Gastroesophageal sphincter (tissue), 4 donors: Measurements from ENCODE around the gene SELENBP1. TPM values are rescaled to one million over a fixed set of nuclear protein-coding genes. Genes with fewer than 3 reads are reported as not detected.
"Not testable (repeated sequence)": the region's sequence is repeated elsewhere in the genome, so short reads cannot be mapped to it uniquely, and the experiment has no call there.

ENCODE experiments used
- ATAC-seq: fragments of 150-250 bp; one replicate; pipeline ENCODE4 v1.9.1; 2016; ENCODE audit warnings: mild to moderate bottlenecking, moderate library complexity
- H3K27ac ChIP-seq, 4 donors: fragments of 200-600 bp; sonication (generic) in 3 of 4; 1 replicate in 3 of 4; 2 replicates in 1 of 4; pipeline ENCODE4 v1.5.1; 2016 to 2019
- H3K27me3 ChIP-seq: fragments of 200-600 bp; sonication (generic); one replicate; pipeline ENCODE4 v1.5.1; 2019
- H3K36me3 ChIP-seq, 2 donors: fragments of 200-600 bp; sonication (generic); one replicate each; pipeline ENCODE4 v1.5.1; 2019; ENCODE audit warnings: control low read depth in 1 of 2
- H3K4me1 ChIP-seq, 3 donors: fragments of 200-600 bp; sonication (generic); 1 replicate in 2 of 3; 2 replicates in 1 of 3; pipeline ENCODE4 v1.5.1; 2016 to 2019; ENCODE audit warnings: control low read depth in 2 of 3
- H3K4me3 ChIP-seq, 2 donors: fragments of 200-600 bp; sonication (generic); one replicate each; pipeline ENCODE4 v1.5.1; 2019; ENCODE audit warnings: mild to moderate bottlenecking in 1 of 2, moderate library complexity in 1 of 2
- H3K9me3 ChIP-seq, 3 donors: fragments of 200-600 bp; sonication (generic); one replicate each; pipeline ENCODE4 v1.5.1; 2017 to 2019; ENCODE audit warnings: control low read depth in 2 of 3
- EP300 ChIP-seq: sonication (generic); formaldehyde crosslinking; IDR thresholded peaks from one replicate; pipeline ENCODE4 v1.6.1; 2017; ENCODE audit warnings: antibody characterized with exemption, mild to moderate bottlenecking
- POLR2A ChIP-seq, 2 donors: fragments of 450-650 bp; IDR thresholded peaks; one replicate each; pipeline ENCODE4 v1.6.1; 2017; ENCODE audit warnings: antibody characterized with exemption in 2 of 2, mild to moderate bottlenecking in 2 of 2, moderate library complexity in 1 of 2
- POLR2AphosphoS5 ChIP-seq: sonication (generic); formaldehyde crosslinking; IDR thresholded peaks from one replicate; pipeline ENCODE4 v1.6.1; 2017; ENCODE audit warnings: antibody characterized with exemption
- WGBS, 2 donors: methylation state at CpG; one replicate each; pipeline ENCODE4 v1.1.5; 2018; ENCODE audit warnings: low coverage in 1 of 2; 5-methylcytosine and 5-hydroxymethylcytosine counted together
- total RNA-seq, 4 donors: library from RNA; depleted of rRNA; stranded (reverse); fragments of >200 nt; gene quantifications; one replicate each; pipeline ENCODE4 v1.1.0, GENCODE V29; 2016
- TF ChIP-seq, protein P1 (sequence below), 4 experiments: fragments of 200-600 bp in 2 of 4; fragments of 450-650 bp in 2 of 4; sonication (generic) in 1 of 4; IDR thresholded peaks; one replicate each; pipeline ENCODE4 v1.5.1; 2017 to 2019; ENCODE audit warnings: antibody characterized with exemption in 4 of 4, mild to moderate bottlenecking in 2 of 4, moderate library complexity in 2 of 4

The SELENBP1 gene
- total RNA-seq, 4 donors from 2014 or later, result 52.8 to 251 (median 109) TPM

DNA sequence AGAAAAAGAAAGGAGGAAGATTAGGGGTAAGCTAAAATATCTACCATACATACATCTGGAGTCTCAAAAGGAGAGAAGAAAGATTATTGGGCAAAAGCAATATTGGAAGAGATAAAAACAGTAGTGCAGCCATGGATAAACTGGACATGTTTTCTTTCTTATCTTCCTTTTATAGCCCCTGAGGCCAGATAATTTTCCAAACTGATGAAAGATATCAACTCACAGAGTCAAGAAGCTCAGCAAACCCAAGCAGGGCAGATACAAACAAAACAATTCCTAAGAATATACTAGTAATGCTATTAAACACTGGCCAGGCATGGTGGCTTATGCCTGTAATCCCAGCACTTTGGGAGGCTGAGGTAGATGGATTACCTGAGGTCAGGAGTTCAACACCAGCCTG, 21.1 kb upstream of the SELENBP1 start:
- no peak overlapping the region for H3K4me3 ChIP-seq
- H3K27ac ChIP-seq, result no peak overlapping the region
- H3K4me1 ChIP-seq, result peaks cover 0 to 1% (median 0%) of the 10 kb centered on the region in 3 donors
- ATAC-seq, result no peak
- TF ChIP-seq, protein P1, sequence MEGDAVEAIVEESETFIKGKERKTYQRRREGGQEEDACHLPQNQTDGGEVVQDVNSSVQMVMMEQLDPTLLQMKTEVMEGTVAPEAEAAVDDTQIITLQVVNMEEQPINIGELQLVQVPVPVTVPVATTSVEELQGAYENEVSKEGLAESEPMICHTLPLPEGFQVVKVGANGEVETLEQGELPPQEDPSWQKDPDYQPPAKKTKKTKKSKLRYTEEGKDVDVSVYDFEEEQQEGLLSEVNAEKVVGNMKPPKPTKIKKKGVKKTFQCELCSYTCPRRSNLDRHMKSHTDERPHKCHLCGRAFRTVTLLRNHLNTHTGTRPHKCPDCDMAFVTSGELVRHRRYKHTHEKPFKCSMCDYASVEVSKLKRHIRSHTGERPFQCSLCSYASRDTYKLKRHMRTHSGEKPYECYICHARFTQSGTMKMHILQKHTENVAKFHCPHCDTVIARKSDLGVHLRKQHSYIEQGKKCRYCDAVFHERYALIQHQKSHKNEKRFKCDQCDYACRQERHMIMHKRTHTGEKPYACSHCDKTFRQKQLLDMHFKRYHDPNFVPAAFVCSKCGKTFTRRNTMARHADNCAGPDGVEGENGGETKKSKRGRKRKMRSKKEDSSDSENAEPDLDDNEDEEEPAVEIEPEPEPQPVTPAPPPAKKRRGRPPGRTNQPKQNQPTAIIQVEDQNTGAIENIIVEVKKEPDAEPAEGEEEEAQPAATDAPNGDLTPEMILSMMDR (IDR thresholded peaks at IDR 0.05), result no peak
- TF ChIP-seq POLR2AphosphoS5 (no peak), POLR2A (IDR thresholded peaks at IDR 0.05) (no peak), EP300 (no peak)
- H3K36me3 ChIP-seq, result no peaks in the 10 kb centered on the region
- no peaks in the 10 kb centered on the region for H3K27me3 ChIP-seq
- no peaks in the 10 kb centered on the region for H3K9me3 ChIP-seq

GRCh38 chr1:151391079-151391563, 18.6 kb upstream of the SELENBP1 start:
- no peaks in the 10 kb centered on the region for H3K9me3 ChIP-seq
- no peak overlapping the region for H3K27ac ChIP-seq
- ATAC-seq, result no peak
- WGBS, 2 donors, result 69 to 86% methylated on average over 2 to 3 of the region's 3 CpGs
- H3K4me1 ChIP-seq, result no peaks in the 10 kb centered on the region
- TF ChIP-seq POLR2A (IDR thresholded peaks at IDR 0.05) (no peak), EP300 (no peak), POLR2AphosphoS5 (no peak)
- TF ChIP-seq, protein P1 (IDR thresholded peaks at IDR 0.05), result no peak
- no peak overlapping the region for H3K4me3 ChIP-seq
- H3K27me3 ChIP-seq, result no peaks in the 10 kb centered on the region
- no peaks in the 10 kb centered on the region for H3K36me3 ChIP-seq

DNA sequence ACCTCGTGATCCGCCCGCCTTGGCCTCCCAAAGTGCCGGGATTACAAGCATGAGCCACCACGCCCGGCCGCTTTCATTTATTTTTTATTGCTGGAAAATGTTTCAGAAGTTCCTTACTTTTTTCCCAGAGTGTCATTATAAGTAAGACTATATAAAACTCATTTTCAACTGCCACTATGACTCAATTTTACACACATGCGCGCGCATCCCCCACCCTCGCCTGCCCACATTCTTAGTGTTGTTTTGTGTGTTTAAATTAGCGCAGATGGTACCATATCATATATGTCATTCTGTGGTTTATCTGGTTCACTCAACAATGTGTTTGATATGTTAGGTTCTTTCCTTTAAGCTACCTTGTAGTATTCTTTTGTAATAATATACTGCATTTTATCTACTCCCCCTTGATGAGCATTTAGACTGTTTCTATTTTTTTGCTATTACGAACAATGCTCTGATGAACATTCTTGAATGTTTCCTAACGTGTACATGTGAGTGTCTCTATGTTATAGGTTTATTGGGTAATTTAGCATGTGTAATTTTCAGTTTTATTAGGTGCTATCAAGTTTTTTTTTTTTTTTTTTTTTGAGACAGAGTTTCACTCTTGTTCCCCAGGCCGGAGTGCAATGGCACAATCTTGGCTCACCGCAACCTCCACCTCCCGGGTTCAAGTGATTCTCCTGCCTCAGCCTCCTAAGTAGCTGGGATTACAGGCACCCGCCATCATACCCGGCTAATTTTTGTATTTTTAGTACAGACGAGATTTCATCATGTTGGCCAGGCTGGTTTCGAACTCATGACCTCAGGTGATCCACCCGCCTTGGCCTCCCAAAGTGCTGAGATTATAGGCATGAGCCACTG, 17.9 kb upstream of the SELENBP1 start:
- not testable (repeated sequence) for H3K27me3 ChIP-seq, H3K4me1 ChIP-seq, H3K9me3 ChIP-seq, ATAC-seq, H3K27ac ChIP-seq, H3K4me3 ChIP-seq, H3K36me3 ChIP-seq
- WGBS, 2 donors, result 84 to 90% methylated on average over 9 to 22 of the region's 22 CpGs

DNA sequence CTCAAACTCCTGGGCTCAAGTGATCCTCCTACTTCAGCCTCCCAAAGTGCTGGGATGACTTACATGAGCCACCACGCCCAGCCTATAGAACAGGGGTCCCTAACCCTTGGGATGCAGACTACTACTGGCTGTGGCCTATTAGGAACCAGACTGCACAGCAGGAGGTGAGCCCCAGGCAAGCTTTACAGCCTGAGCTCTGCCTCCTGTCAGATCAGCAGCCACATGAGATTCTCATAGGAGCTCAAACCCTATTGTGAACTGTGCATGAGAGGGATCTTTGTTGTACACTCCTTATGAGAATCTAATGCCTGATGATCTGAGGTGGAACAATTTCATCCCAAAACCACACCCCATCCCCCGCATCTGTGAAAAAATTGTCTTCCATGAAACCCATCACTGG, 13.5 kb upstream of the SELENBP1 start:
- Histone ChIP-seq H3K27me3 (no peaks in the 10 kb centered on the region), H3K9me3 (no peaks in the 10 kb centered on the region), H3K36me3 (no peaks in the 10 kb centered on the region), H3K4me3 (no peak overlapping the region), H3K4me1 (no peaks in the 10 kb centered on the region), H3K27ac (no peak overlapping the region)
- TF ChIP-seq, protein P1 (IDR thresholded peaks at IDR 0.05), result no peak
- no peak for TF ChIP-seq POLR2A (IDR thresholded peaks at IDR 0.05)
- no peak for TF ChIP-seq EP300
- no peak for TF ChIP-seq POLR2AphosphoS5
- no peak for ATAC-seq
- 90 to 100% methylated on average over 1 of the region's 2 CpGs for WGBS, 2 donors

GRCh38 chr1:151384584-151384983, 12.1 kb upstream of the SELENBP1 start:
- Histone ChIP-seq H3K4me1 (no peaks in the 10 kb centered on the region), H3K9me3 (no peaks in the 10 kb centered on the region), H3K4me3 (no peak overlapping the region), H3K27me3 (no peaks in the 10 kb centered on the region), H3K27ac (no peak overlapping the region), H3K36me3 (no peaks in the 10 kb centered on the region)
- 43 to 80% methylated on average over 1 to 2 of the region's 3 CpGs for WGBS, 2 donors
- TF ChIP-seq, protein P1 (IDR thresholded peaks at IDR 0.05), result no peak
- no peak for TF ChIP-seq EP300
- no peak for TF ChIP-seq POLR2A (IDR thresholded peaks at IDR 0.05)
- no peak for TF ChIP-seq POLR2AphosphoS5
- ATAC-seq, result no peak
